PC-9 (cell line): ENCODE results near the gene ALPK3. TPM values are rescaled to one million over a fixed set of nuclear protein-coding genes. Genes with fewer than 3 reads are reported as not detected.

Source experiments
- BruUV-seq: library from RNA; stranded (reverse); fragments of 400-500 nt; replicated peaks from 2 replicates; lab custom pipeline; 2021; lab: Mats Ljungman, UMichigan
- CTCF ChIA-PET: fragments of 300-600 bp; sonication (Branson Sonifier 250); formaldehyde crosslinking; loops from one replicate; lab custom pipeline; 2022; ENCODE audit warnings: antibody characterized with exemption; lab: Charles Lee
- POLR2A ChIA-PET: fragments of 300-600 bp; sonication (Branson Sonifier 250); formaldehyde crosslinking; loops from one replicate; lab custom pipeline; 2022; ENCODE audit warnings: antibody characterized with exemption; ENCODE audit not compliant: unreplicated experiment; lab: Charles Lee
- DNase-seq, 2 experiments: peaks; one replicate each; pipeline versions ENCODE4 v3.0.0 to v3.0.0-alpha.2; 2015 to 2022; ENCODE audit warnings: mixed read lengths in 1 of 2
- H2AFZ ChIP-seq: fragments of 200-600 bp; sonication (generic); 2 replicates; pipeline ENCODE4 v1.8.1; 2017; ENCODE audit warnings: antibody characterized with exemption
- H3F3A ChIP-seq: fragments of 200-600 bp; sonication (generic); 2 replicates; pipeline ENCODE4 v1.8.1; 2017; ENCODE audit warnings: antibody characterized with exemption, mild to moderate bottlenecking, low read depth; ENCODE audit not compliant: insufficient read depth
- H3K27ac ChIP-seq: fragments of 200-600 bp; sonication (generic); 2 replicates; pipeline ENCODE4 v1.6.1; 2016; ENCODE audit warnings: mixed run types
- H3K27me3 ChIP-seq: fragments of 200-600 bp; sonication (generic); 2 replicates; pipeline ENCODE4 v1.6.1; 2016; ENCODE audit warnings: low read depth, mixed run types; ENCODE audit not compliant: insufficient read depth
- H3K36me3 ChIP-seq: fragments of 200-600 bp; sonication (generic); 2 replicates; pipeline ENCODE4 v1.6.1; 2016; ENCODE audit warnings: low read depth, mixed run types
- H3K4me1 ChIP-seq: fragments of 200-600 bp; sonication (generic); replicated peaks from 2 replicates; pipeline ENCODE4 v1.6.1; 2016; ENCODE audit warnings: mixed run types; ENCODE audit not compliant: insufficient read depth
- H3K4me2 ChIP-seq: fragments of 200-600 bp; sonication (generic); 2 replicates; pipeline ENCODE4 v1.6.1; 2017; ENCODE audit warnings: mixed run types
- H3K4me3 ChIP-seq: fragments of 200-600 bp; sonication (generic); 2 replicates; pipeline ENCODE4 v1.6.1; 2016; ENCODE audit warnings: mixed run types
- H3K79me2 ChIP-seq: fragments of 200-600 bp; sonication (generic); 2 replicates; pipeline ENCODE4 v1.6.1; 2017; ENCODE audit warnings: low read depth, mixed run types
- H3K9me2 ChIP-seq: fragments of 200-600 bp; sonication (generic); 2 replicates; pipeline ENCODE4 v1.8.1; 2017; ENCODE audit warnings: mild to moderate bottlenecking; ENCODE audit not compliant: insufficient read depth
- H3K9me3 ChIP-seq: fragments of 200-600 bp; sonication (generic); 2 replicates; pipeline ENCODE4 v1.8.1; 2016; ENCODE audit warnings: low read depth; ENCODE audit not compliant: insufficient read depth
- H4K20me1 ChIP-seq: fragments of 200-600 bp; sonication (generic); 2 replicates; pipeline ENCODE4 v1.8.1; 2017; ENCODE audit not compliant: insufficient read depth
- CTCF ChIP-seq: fragments of 200-600 bp; sonication (generic); conservative IDR thresholded peaks from 2 replicates; pipeline ENCODE4 v1.6.1; 2017; ENCODE audit warnings: mixed run types, antibody characterized with exemption, mild to moderate bottlenecking, moderate library complexity
- EZH2 ChIP-seq: fragments of 200-600 bp; sonication (generic); IDR thresholded peaks from 2 replicates; pipeline ENCODE4 v1.8.0; 2017; ENCODE audit warnings: antibody characterized with exemption, low read depth
- intact Hi-C: fragments of 100-400 bp; cut with micrococcal nuclease; formaldehyde crosslinking; loops from one replicate; pipeline ENCODE4 v1.10.0; 2022; ENCODE audit not compliant: unreplicated experiment
- total RNA-seq: library from RNA; stranded (reverse); gene quantifications from 2 replicates; pipeline ENCODE4 v1.2.3, GENCODE V29; 2021

Gene ALPK3
- total RNA-seq, 1 experiment from 2014 or later, result 8.1 TPM

GRCh38 chr15:84905016-84905916 lies 88.1 kb downstream of the ALPK3 start:
- Histone ChIP-seq H3K4me1 (peaks cover 15% of the 10 kb centered on the region), H4K20me1 (no peaks in the 10 kb centered on the region), H3K4me3 (no peak overlapping the region), H3F3A (peaks cover 8% of the 10 kb centered on the region), H3K27me3 (no peaks in the 10 kb centered on the region), H3K36me3 (no peaks in the 10 kb centered on the region), H3K9me3 (no peaks in the 10 kb centered on the region), H3K27ac (no peak overlapping the region), H3K79me2 (no peaks in the 10 kb centered on the region), H3K4me2 (no peak overlapping the region), H3K9me2 (no peaks in the 10 kb centered on the region), H2AFZ (no peak overlapping the region)
- intact Hi-C loops, result no loop called here
- POLR2A ChIA-PET, result no interaction called here
- BruUV-seq, result no TSS peak
- TF ChIP-seq EZH2, result no peak
- TF ChIP-seq CTCF, result no peak
- CTCF ChIA-PET, result no interaction called here
- DNase-seq, result no peak

- ChIA-PET POLR2A (no interaction called here), CTCF (interaction anchor here (0.7 kb wide), 1 partner anchor 43 kb away, joined by 3 read pairs; no protein-coding TSS in a partner anchor)
- Histone ChIP-seq H3K4me2 (no peak overlapping the region), H3F3A (peaks cover 32% of the 10 kb centered on the region), H2AFZ (no peak overlapping the region), H3K9me2 (no peaks in the 10 kb centered on the region), H3K27ac (no peak overlapping the region), H3K36me3 (no peaks in the 10 kb centered on the region), H3K4me3 (no peak overlapping the region), H4K20me1 (no peaks in the 10 kb centered on the region), H3K79me2 (no peaks in the 10 kb centered on the region), H3K4me1 (peaks cover 40% of the 10 kb centered on the region), H3K27me3 (no peaks in the 10 kb centered on the region), H3K9me3 (no peaks in the 10 kb centered on the region)
- no TSS peak for BruUV-seq
- no peak for TF ChIP-seq EZH2
- TF ChIP-seq CTCF, result no peak
- DNase-seq, result no peak
- intact Hi-C loops, result no loop called here
Measured at GRCh38 chr15:84907731-84908130, 90.6 kb downstream of the ALPK3 start.

- H3K4me1 ChIP-seq, result peaks cover 48% of the 10 kb centered on the region
- intact Hi-C loops, result no loop called here
- POLR2A ChIA-PET, result no interaction called here
- DNase-seq, result no peak
- H3F3A ChIP-seq, result peaks cover 40% of the 10 kb centered on the region
- no peaks in the 10 kb centered on the region for H3K27me3 ChIP-seq
- H3K36me3 ChIP-seq, result no peaks in the 10 kb centered on the region
- no peaks in the 10 kb centered on the region for H3K79me2 ChIP-seq
- no peak overlapping the region for H3K4me3 ChIP-seq
- H2AFZ ChIP-seq, result no peak overlapping the region
- no peak for TF ChIP-seq CTCF
- no peak for TF ChIP-seq EZH2
- H3K9me3 ChIP-seq, result no peaks in the 10 kb centered on the region
- BruUV-seq, result no TSS peak
- H4K20me1 ChIP-seq, result no peaks in the 10 kb centered on the region
- no peak overlapping the region for H3K4me2 ChIP-seq
- H3K27ac ChIP-seq, result no peak overlapping the region
- CTCF ChIA-PET, result interaction anchor here (0.7 to 1.0 kb wide), 2 partner anchors 30 to 44 kb away, joined by 3 to 4 read pairs; no protein-coding TSS in a partner anchor
- no peaks in the 10 kb centered on the region for H3K9me2 ChIP-seq
Measured at GRCh38 chr15:84908564-84908963, 91.4 kb downstream of the ALPK3 start.
